HepG2 (cell line): ENCODE data around the gene ANKS1A. TPM values are rescaled to one million over a fixed set of nuclear protein-coding genes. Genes with fewer than 3 reads are reported as not detected.

Experiments
- ARHGAP35 ChIP-seq: sonication (generic); formaldehyde crosslinking; IDR thresholded peaks from 2 replicates; pipeline ENCODE4 v1.9.0; 2022; ENCODE audit warnings: mild to moderate bottlenecking, inconsistent platforms, moderate library complexity, missing genetic modification reagents, borderline replicate concordance
- ARNT2 ChIP-seq: sonication (generic); formaldehyde crosslinking; IDR thresholded peaks from 2 replicates; pipeline ENCODE4 v1.8.0; 2022; ENCODE audit warnings: mild to moderate bottlenecking, low read depth, missing genetic modification reagents, moderate library complexity
- BORCS8-MEF2B ChIP-seq: sonication (generic); formaldehyde crosslinking; IDR thresholded peaks from 2 replicates; pipeline ENCODE4 v1.8.0; 2022; ENCODE audit warnings: mild to moderate bottlenecking, missing genetic modification reagents
- CBX2 ChIP-seq, 2 experiments: fragments of 200-600 bp in 1 of 2; sonication (generic); formaldehyde crosslinking in 1 of 2; IDR thresholded peaks; 2 replicates each; pipeline versions ENCODE4 v1.7.0 to v1.8.1; 2018 to 2022; ENCODE audit warnings: low read depth in 2 of 2, low read length in 1 of 2, mild to moderate bottlenecking in 1 of 2, missing genetic modification reagents in 1 of 2
- CC2D1A ChIP-seq: sonication (generic); formaldehyde crosslinking; IDR thresholded peaks from 2 replicates; pipeline ENCODE4 v1.8.1; 2023; ENCODE audit warnings: mild to moderate bottlenecking, missing genetic modification reagents
- CHCHD3 ChIP-seq: sonication (generic); formaldehyde crosslinking; IDR thresholded peaks from 2 replicates; pipeline ENCODE4 v1.8.0; 2022; ENCODE audit warnings: mild to moderate bottlenecking, missing genetic modification reagents, moderate library complexity
- DPF2 ChIP-seq: sonication (generic); formaldehyde crosslinking; IDR thresholded peaks from 2 replicates; pipeline ENCODE4 v1.4.0; 2020; ENCODE audit warnings: mild to moderate bottlenecking, low read depth, missing genetic modification reagents, borderline replicate concordance
- MED8 ChIP-seq: sonication (generic); formaldehyde crosslinking; IDR thresholded peaks from 2 replicates; pipeline ENCODE4 v1.8.1; 2023; ENCODE audit warnings: mild to moderate bottlenecking, missing genetic modification reagents; ENCODE audit not compliant: insufficient replicate concordance
- PAX8 ChIP-seq: sonication (generic); formaldehyde crosslinking; IDR thresholded peaks from 2 replicates; pipeline ENCODE4 v1.8.0; 2022; ENCODE audit warnings: mild to moderate bottlenecking, missing genetic modification reagents, borderline replicate concordance
- SMAD1 ChIP-seq: sonication (generic); formaldehyde crosslinking; IDR thresholded peaks from 2 replicates; pipeline ENCODE4 v1.4.0; 2020; ENCODE audit warnings: missing genetic modification reagents, low read depth, mild to moderate bottlenecking, borderline replicate concordance
- TAF1 ChIP-seq: sonication (generic); formaldehyde crosslinking; IDR thresholded peaks from 2 replicates; pipeline ENCODE4 v1.4.0; 2020; ENCODE audit warnings: missing genetic modification reagents
- TBX2 ChIP-seq: sonication (generic); formaldehyde crosslinking; IDR thresholded peaks from 2 replicates; pipeline ENCODE4 v1.5.0; 2020; ENCODE audit warnings: missing genetic modification reagents, mild to moderate bottlenecking, borderline replicate concordance
- TCF12 ChIP-seq, 2 experiments: fragments of 450-650 bp in 1 of 2; sonication (generic) in 1 of 2; formaldehyde crosslinking in 1 of 2; IDR thresholded peaks; 2 replicates each; pipeline versions ENCODE4 v1.6.1 to v1.8.0; 2017 to 2022; ENCODE audit warnings: antibody characterized with exemption in 1 of 2, mild to moderate bottlenecking in 1 of 2, missing genetic modification reagents in 1 of 2, moderate library complexity in 1 of 2
- ZNF30 ChIP-seq: sonication (generic); formaldehyde crosslinking; IDR thresholded peaks from 2 replicates; pipeline ENCODE4 v1.5.0; 2020; ENCODE audit warnings: mild to moderate bottlenecking, missing genetic modification reagents
- ZNF343 ChIP-seq: sonication (generic); formaldehyde crosslinking; IDR thresholded peaks from 2 replicates; pipeline ENCODE4 v1.4.0; 2020; ENCODE audit warnings: mild to moderate bottlenecking, missing genetic modification reagents
- ZNF441 ChIP-seq: sonication (generic); formaldehyde crosslinking; IDR thresholded peaks from 2 replicates; pipeline ENCODE4 v1.7.0; 2021; ENCODE audit warnings: missing genetic modification reagents, borderline replicate concordance
- ZNF639 ChIP-seq: conservative IDR thresholded peaks from 2 replicates; pipeline ENCODE4 v1.6.1; 2018; ENCODE audit warnings: missing genetic modification reagents
- ZNF704 ChIP-seq: sonication (generic); formaldehyde crosslinking; IDR thresholded peaks from 2 replicates; pipeline ENCODE4 v1.8.1; 2023; ENCODE audit warnings: mild to moderate bottlenecking, inconsistent platforms, moderate library complexity, missing genetic modification reagents, borderline replicate concordance
- ZNF768 ChIP-seq: sonication (generic); formaldehyde crosslinking; IDR thresholded peaks from 2 replicates; pipeline ENCODE4 v1.4.0; 2020; ENCODE audit warnings: missing genetic modification reagents
- ZNF782 ChIP-seq: sonication (generic); formaldehyde crosslinking; IDR thresholded peaks from 2 replicates; pipeline ENCODE4 v1.4.0; 2020; ENCODE audit warnings: missing genetic modification reagents, mild to moderate bottlenecking, borderline replicate concordance
- polyA plus RNA-seq, 8 experiments: library from polyadenylated mRNA; depleted of rRNA in 3 of 8; stranded (reverse) in 7 of 8; unstranded in 1 of 8; fragments of >200 nt; fragmentation: Illumina TruSeq in 4 of 8; extraction: Trizol in 4 of 8; gene quantifications; 2 replicates each; pipeline versions ENCODE4 v1.2.1 to v1.2.3, GENCODE V29; 2011 to 2016; ENCODE audit warnings: low read depth in 4 of 8, missing spikeins in 1 of 8, mixed read lengths in 1 of 8; ENCODE audit not compliant: insufficient read depth in 1 of 8
- total RNA-seq, 5 experiments: library from RNA; depleted of rRNA; stranded (reverse); fragments of >200 nt; fragmentation: Illumina TruSeq; extraction: Trizol; gene quantifications; 2 replicates each; pipeline ENCODE4 v1.2.3, GENCODE V29; 2016; ENCODE audit warnings: low read depth in 1 of 5
- TF ChIP-seq, protein P1 (sequence below): sonication (generic); formaldehyde crosslinking; IDR thresholded peaks from 2 replicates; pipeline ENCODE4 v1.8.1; 2023; ENCODE audit warnings: missing genetic modification reagents, mild to moderate bottlenecking, borderline replicate concordance
- TF ChIP-seq, protein P2 (sequence below): sonication (generic); formaldehyde crosslinking; IDR thresholded peaks from 2 replicates; pipeline ENCODE4 v1.5.1; 2020; ENCODE audit warnings: mild to moderate bottlenecking, missing genetic modification reagents, borderline replicate concordance
- TF ChIP-seq, protein P3 (sequence below): sonication (generic); formaldehyde crosslinking; IDR thresholded peaks from 2 replicates; pipeline ENCODE4 v1.5.0; 2020; ENCODE audit warnings: missing genetic modification reagents

Gene ANKS1A
- total and polyA plus RNA-seq, 2 of the 13 experiments (the other 11 are each of a cell fraction or from before 2014, with no cell fraction given), result 7.2 to 15.1 TPM

- TF ChIP-seq ZNF441 (CRISPR knock-in tag) (peak; percentile 67; the same call in 1 of the 2 replicates), DPF2 (CRISPR knock-in tag) (no peak), TBX2 (peak; percentile 69), ZNF30 (no peak), ZNF639 (CRISPR knock-in tag) (no peak; the same call in 1 of the 2 replicates), TAF1 (peak; percentile 62; the same call in 1 of the 2 replicates), ZNF343 (no peak), CHCHD3 (CRISPR knock-in tag) (no peak), ZNF704 (no peak), CC2D1A (no peak), MED8 (CRISPR knock-in tag) (peak; percentile 55), SMAD1 (CRISPR knock-in tag) (no peak), TCF12 (IDR thresholded peaks at IDR 0.05) (no peak), TCF12 (CRISPR knock-in tag; IDR thresholded peaks at IDR 0.05) (no peak), ZNF768 (no peak; the same call in 1 of the 2 replicates), CBX2 (IDR thresholded peaks at IDR 0.05; ENCODE audit: low read depth, low read length) (no peak), CBX2 (CRISPR knock-in tag; IDR thresholded peaks at IDR 0.05; ENCODE audit: low read depth) (no peak), BORCS8-MEF2B (peak; percentile 92), ZNF782 (CRISPR knock-in tag) (no peak; the same call in 1 of the 2 replicates), ARHGAP35 (0 out of 2 replicates have a peak, but pooled peaks have one; percentile 45), ARNT2 (CRISPR knock-in tag) (peak; percentile 36; the same call in 1 of the 2 replicates), PAX8 (CRISPR knock-in tag) (0 out of 2 replicates have a peak, but pooled peaks have one; percentile 80)
- TF ChIP-seq, protein P1, sequence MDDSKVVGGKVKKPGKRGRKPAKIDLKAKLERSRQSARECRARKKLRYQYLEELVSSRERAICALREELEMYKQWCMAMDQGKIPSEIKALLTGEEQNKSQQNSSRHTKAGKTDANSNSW, result no peak
- TF ChIP-seq, protein P2, sequence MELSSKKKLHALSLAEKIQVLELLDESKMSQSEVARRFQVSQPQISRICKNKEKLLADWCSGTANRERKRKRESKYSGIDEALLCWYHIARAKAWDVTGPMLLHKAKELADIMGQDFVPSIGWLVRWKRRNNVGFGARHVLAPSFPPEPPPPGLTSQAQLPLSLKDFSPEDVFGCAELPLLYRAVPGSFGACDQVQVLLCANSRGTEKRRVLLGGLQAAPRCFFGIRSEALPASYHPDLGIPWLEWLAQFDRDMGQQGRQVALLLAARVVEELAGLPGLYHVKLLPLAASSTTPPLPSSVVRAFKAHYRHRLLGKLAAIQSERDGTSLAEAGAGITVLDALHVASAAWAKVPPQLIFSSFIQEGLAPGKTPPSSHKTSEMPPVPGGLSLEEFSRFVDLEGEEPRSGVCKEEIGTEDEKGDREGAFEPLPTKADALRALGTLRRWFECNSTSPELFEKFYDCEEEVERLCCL (CRISPR knock-in tag), result 0 out of 2 replicates have a peak, but pooled peaks have one; percentile 49
- TF ChIP-seq, protein P3, sequence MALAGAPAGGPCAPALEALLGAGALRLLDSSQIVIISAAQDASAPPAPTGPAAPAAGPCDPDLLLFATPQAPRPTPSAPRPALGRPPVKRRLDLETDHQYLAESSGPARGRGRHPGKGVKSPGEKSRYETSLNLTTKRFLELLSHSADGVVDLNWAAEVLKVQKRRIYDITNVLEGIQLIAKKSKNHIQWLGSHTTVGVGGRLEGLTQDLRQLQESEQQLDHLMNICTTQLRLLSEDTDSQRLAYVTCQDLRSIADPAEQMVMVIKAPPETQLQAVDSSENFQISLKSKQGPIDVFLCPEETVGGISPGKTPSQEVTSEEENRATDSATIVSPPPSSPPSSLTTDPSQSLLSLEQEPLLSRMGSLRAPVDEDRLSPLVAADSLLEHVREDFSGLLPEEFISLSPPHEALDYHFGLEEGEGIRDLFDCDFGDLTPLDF, result no peak
Measured at GRCh38 chr6:34888874-34889555, at the start of gene ANKS1A (continued).
